ENCODE results near the gene HECTD4. TPM values are rescaled to one million over a fixed set of nuclear protein-coding genes. Genes with fewer than 3 reads are reported as not detected.
A peak's percentile ranks its signal among the peaks of the same experiment; 100 is the strongest.

The HECTD4 gene
- total RNA-seq, 2 experiments from 2014 or later, result 34.5 to 62.4 TPM

DNA sequence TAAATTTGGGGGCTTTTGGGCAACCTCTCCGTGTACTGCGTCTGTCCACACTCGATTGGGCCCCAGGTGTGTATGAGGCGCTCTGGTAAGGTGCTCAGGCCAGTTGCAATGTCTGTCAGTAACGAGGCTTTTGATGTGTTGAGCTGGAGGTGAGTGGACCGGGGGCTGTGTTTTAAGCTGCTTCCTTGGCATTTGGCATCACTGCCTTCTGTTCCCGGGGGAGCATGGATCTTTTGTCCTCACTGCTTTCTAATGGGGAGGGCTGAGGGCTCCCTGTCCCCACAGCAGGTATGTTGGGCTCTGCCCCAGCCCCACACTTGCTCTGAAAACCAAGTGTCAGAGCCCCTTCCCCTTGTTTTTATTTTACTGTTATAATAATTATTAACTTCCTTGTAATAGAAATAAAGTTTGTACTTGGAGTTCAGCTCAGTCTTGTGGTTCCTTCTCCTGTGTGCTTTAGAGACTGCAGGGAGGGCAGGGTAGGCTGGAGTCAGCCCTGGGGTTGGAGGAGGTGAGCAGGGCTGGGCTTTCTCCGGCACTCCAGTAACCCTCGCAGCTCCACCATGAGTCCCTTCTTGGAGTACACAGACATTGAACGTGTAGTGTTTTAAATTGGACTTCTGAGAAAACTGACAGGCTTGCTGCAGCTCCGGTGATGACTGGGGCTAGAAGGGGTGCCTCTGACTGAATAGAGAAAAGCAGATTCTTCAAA is 228.9 kb downstream of the HECTD4 start:
- TF ChIP-seq EZH2phosphoT487 (IDR thresholded peaks at IDR 0.05; ENCODE audit: borderline replicate concordance, low read depth, low read length), result no peak
- TF ChIP-seq, protein P1, sequence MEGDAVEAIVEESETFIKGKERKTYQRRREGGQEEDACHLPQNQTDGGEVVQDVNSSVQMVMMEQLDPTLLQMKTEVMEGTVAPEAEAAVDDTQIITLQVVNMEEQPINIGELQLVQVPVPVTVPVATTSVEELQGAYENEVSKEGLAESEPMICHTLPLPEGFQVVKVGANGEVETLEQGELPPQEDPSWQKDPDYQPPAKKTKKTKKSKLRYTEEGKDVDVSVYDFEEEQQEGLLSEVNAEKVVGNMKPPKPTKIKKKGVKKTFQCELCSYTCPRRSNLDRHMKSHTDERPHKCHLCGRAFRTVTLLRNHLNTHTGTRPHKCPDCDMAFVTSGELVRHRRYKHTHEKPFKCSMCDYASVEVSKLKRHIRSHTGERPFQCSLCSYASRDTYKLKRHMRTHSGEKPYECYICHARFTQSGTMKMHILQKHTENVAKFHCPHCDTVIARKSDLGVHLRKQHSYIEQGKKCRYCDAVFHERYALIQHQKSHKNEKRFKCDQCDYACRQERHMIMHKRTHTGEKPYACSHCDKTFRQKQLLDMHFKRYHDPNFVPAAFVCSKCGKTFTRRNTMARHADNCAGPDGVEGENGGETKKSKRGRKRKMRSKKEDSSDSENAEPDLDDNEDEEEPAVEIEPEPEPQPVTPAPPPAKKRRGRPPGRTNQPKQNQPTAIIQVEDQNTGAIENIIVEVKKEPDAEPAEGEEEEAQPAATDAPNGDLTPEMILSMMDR (conservative IDR thresholded peaks at IDR 0.05; ENCODE audit: low read length), result no peak
- Histone ChIP-seq H3K4me2 (ENCODE audit: low read length) (no peak overlapping the region), H3K79me2 (ENCODE audit: insufficient read depth, low read depth, low read length) (no peaks in the 10 kb centered on the region), H3K9me2 (ENCODE audit: insufficient read depth, low read length) (no peaks in the 10 kb centered on the region), H3K9me3 (ENCODE audit: low read length) (no peaks in the 10 kb centered on the region), H4K20me1 (ENCODE audit: insufficient read depth, low read length) (no peaks in the 10 kb centered on the region), H3K36me3 (ENCODE audit: insufficient read depth, low read length) (peaks cover 51% of the 10 kb centered on the region), H3K4me1 (ENCODE audit: insufficient read depth, low read length, poor library complexity, severe bottlenecking) (no peaks in the 10 kb centered on the region), H2AFZ (ENCODE audit: low read length) (no peak overlapping the region), H3K4me3 (ENCODE audit: low read depth, low read length, poor library complexity, severe bottlenecking) (no peak overlapping the region), H3K27ac (ENCODE audit: low read depth, low read length, poor library complexity, severe bottlenecking) (no peak overlapping the region)
- ChIA-PET POLR2A (no interaction called here), CTCF (ENCODE audit: unreplicated experiment) (no interaction called here)
- intact Hi-C loops (cut with micrococcal nuclease; ENCODE audit: unreplicated experiment), result no loop called here
- DNase-seq (ENCODE audit: low spot score), result no peak
- TSS peak; percentile 61 for BruUV-seq (replicated peaks)

DNA sequence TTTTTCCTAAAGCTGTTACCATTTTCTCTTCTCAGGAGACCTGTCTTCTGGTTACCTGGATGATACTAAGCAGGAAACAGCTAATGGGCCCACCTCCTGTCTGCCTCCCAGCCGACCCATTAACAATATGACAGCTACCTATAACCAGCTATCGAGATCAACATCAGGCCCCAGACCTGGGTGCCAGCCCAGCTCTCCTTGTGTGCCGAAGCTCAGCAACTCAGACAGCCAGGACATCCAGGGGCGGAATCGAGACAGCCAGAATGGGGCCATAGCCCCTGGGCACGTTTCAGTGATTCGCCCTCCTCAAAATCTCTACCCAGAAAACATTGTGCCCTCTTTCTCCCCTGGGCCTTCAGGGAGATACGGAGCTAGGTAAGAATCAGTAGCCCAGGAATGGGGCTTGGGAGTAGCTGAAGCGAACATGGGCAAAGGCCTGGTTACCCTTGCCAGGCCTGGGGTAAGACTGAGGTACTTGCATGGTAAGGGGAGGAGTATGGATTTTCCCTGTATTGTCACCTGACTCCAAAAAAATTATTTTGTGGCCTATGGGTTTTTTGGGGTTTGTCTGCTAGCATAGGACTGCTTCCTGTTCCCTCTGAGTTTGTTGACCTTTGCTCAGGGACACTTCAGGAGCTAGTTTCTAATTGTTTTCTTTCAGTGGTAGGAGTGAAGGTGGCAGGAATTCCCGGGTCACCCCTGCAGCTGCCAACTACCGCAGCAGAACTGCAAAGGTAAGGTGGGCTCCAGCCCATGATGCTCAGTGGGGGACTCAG is 230.3 kb downstream of the HECTD4 start:
- no peaks in the 10 kb centered on the region for H3K4me1 ChIP-seq (ENCODE audit: insufficient read depth, low read length, poor library complexity, severe bottlenecking)
- no peak overlapping the region for H3K27ac ChIP-seq (ENCODE audit: low read depth, low read length, poor library complexity, severe bottlenecking)
- no TSS peak for BruUV-seq (replicated peaks)
- H3K9me3 ChIP-seq (ENCODE audit: low read length), result no peaks in the 10 kb centered on the region
- no peaks in the 10 kb centered on the region for H3K79me2 ChIP-seq (ENCODE audit: insufficient read depth, low read depth, low read length)
- intact Hi-C loops (cut with micrococcal nuclease; ENCODE audit: unreplicated experiment), result no loop called here
- H3K4me2 ChIP-seq (ENCODE audit: low read length), result no peak overlapping the region
- H3K4me3 ChIP-seq (ENCODE audit: low read depth, low read length, poor library complexity, severe bottlenecking), result no peak overlapping the region
- no peak for TF ChIP-seq EZH2phosphoT487 (IDR thresholded peaks at IDR 0.05; ENCODE audit: borderline replicate concordance, low read depth, low read length)
- TF ChIP-seq, protein P1 (conservative IDR thresholded peaks at IDR 0.05; ENCODE audit: low read length), result no peak
- ChIA-PET CTCF (ENCODE audit: unreplicated experiment) (no interaction called here), POLR2A (no interaction called here)
- no peaks in the 10 kb centered on the region for H4K20me1 ChIP-seq (ENCODE audit: insufficient read depth, low read length)
- DNase-seq (ENCODE audit: low spot score), result no peak
- H3K9me2 ChIP-seq (ENCODE audit: insufficient read depth, low read length), result no peaks in the 10 kb centered on the region
- no peak overlapping the region for H2AFZ ChIP-seq (ENCODE audit: low read length)
- peaks cover 55% of the 10 kb centered on the region for H3K36me3 ChIP-seq (ENCODE audit: insufficient read depth, low read length)

DNA sequence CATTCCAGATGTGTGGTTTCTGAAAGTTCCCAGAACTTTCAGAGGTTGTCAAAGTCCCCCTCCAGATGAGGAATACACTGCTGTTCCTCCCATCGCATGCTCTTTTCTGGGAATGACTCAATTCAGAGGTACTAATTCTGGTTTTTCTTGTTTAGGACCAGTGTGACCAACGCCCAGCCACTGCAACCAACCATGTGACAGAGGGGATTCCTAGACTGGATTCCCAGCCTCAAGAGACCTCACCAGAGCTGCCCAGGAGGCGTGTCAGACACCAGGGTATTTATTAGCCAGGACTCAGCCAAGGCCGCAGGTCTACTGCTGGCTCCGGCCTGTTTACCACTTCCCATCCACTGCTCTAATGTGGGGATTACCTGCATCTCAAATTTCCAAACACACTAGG is 232.6 kb downstream of the HECTD4 start:
- no peaks in the 10 kb centered on the region for H3K4me1 ChIP-seq (ENCODE audit: insufficient read depth, low read length, poor library complexity, severe bottlenecking)
- H2AFZ ChIP-seq (ENCODE audit: low read length), result no peak overlapping the region
- peaks cover 70% of the 10 kb centered on the region for H3K36me3 ChIP-seq (ENCODE audit: insufficient read depth, low read length)
- no TSS peak for BruUV-seq (replicated peaks)
- intact Hi-C loops (cut with micrococcal nuclease; ENCODE audit: unreplicated experiment), result no loop called here
- H3K79me2 ChIP-seq (ENCODE audit: insufficient read depth, low read depth, low read length), result no peaks in the 10 kb centered on the region
- DNase-seq (ENCODE audit: low spot score), result no peak
- no peaks in the 10 kb centered on the region for H3K9me3 ChIP-seq (ENCODE audit: low read length)
- H3K4me3 ChIP-seq (ENCODE audit: low read depth, low read length, poor library complexity, severe bottlenecking), result no peak overlapping the region
- H3K27ac ChIP-seq (ENCODE audit: low read depth, low read length, poor library complexity, severe bottlenecking), result no peak overlapping the region
- H3K9me2 ChIP-seq (ENCODE audit: insufficient read depth, low read length), result no peaks in the 10 kb centered on the region
- CTCF ChIA-PET (ENCODE audit: unreplicated experiment), result no interaction called here
- no peaks in the 10 kb centered on the region for H4K20me1 ChIP-seq (ENCODE audit: insufficient read depth, low read length)
- no peak overlapping the region for H3K4me2 ChIP-seq (ENCODE audit: low read length)
- POLR2A ChIA-PET, result no interaction called here
- no peak for TF ChIP-seq EZH2phosphoT487 (IDR thresholded peaks at IDR 0.05; ENCODE audit: borderline replicate concordance, low read depth, low read length)
- TF ChIP-seq, protein P1 (conservative IDR thresholded peaks at IDR 0.05; ENCODE audit: low read length), result no peak
